ENCODE measurements around the gene EPC2. TPM values are rescaled to one million over a fixed set of nuclear protein-coding genes. Genes with fewer than 3 reads are reported as not detected.

The EPC2 gene
- polyA plus RNA-seq, 3 donors, result 1.4 to 19.2 (median 2.0) TPM

- no peaks in the 10 kb centered on the region for H3K36me3 ChIP-seq (replicated peaks in 1 of 2; ENCODE audit: control insufficient read depth in 1 of 2, insufficient read depth in 2 of 2, low read length in 2 of 2)
- no peaks in the 10 kb centered on the region for H3K79me2 ChIP-seq (ENCODE audit: insufficient read depth, low read length)
- intact Hi-C loops (cut with micrococcal nuclease), result no loop called here
- no peak for TF ChIP-seq CTCF (IDR thresholded peaks at IDR 0.05)
- H3K4me1 Mint-ChIP-seq, result no peaks in the 10 kb centered on the region
- H3K27me3 Mint-ChIP-seq (ENCODE audit: low read depth in 3 of 3), result peaks cover 3 to 4% (median 3%) of the 10 kb centered on the region in 3 donors
- H2AFZ ChIP-seq (ENCODE audit: insufficient read depth, low read depth, low read length, poor library complexity, severe bottlenecking), result no peak overlapping the region
- H4K20me1 ChIP-seq (ENCODE audit: insufficient read depth, low read length), result no peaks in the 10 kb centered on the region
- no peak overlapping the region for H3K9ac ChIP-seq (ENCODE audit: insufficient read depth, low read length, poor library complexity, severe bottlenecking)
- H3K27me3 ChIP-seq (ENCODE audit: control insufficient read depth in 2 of 2, insufficient read depth in 2 of 2, low read length in 2 of 2), result no peaks in the 10 kb centered on the region
- H3K4me2 ChIP-seq (replicated peaks; ENCODE audit: extremely low read depth, low read length, poor library complexity, severe bottlenecking), result no peak overlapping the region
- H3K27ac Mint-ChIP-seq, result no peak overlapping the region
- no peak overlapping the region for H3K4me3 Mint-ChIP-seq
- H3K9me3 ChIP-seq (replicated peaks in 1 of 2; ENCODE audit: control insufficient read depth in 1 of 2, insufficient read depth in 1 of 2, low read length in 2 of 2), result peaks cover 0 to 5% of the 10 kb centered on the region in 2 donors
- H3K4me3 ChIP-seq (replicated peaks in 1 of 3; ENCODE audit: low read depth in 2 of 3, low read length in 3 of 3), result no peak overlapping the region
- peaks cover 1 to 19% (median 12%) of the 10 kb centered on the region in 7 donors for H3K9me3 Mint-ChIP-seq
- no peaks in the 10 kb centered on the region for H3K36me3 Mint-ChIP-seq
- no peak for DNase-seq
- 100% methylated on average over 2 of the region's 10 CpGs for WGBS (ENCODE audit: insufficient coverage)
- H3K27ac ChIP-seq (ENCODE audit: low read depth in 1 of 2, low read length in 2 of 2), result no peak overlapping the region
- H3K4me1 ChIP-seq (ENCODE audit: control insufficient read depth in 1 of 2, insufficient read depth in 2 of 2, low read length in 2 of 2), result no peaks in the 10 kb centered on the region
Measured at GRCh38 chr2:148602885-148603561, 41.5 kb upstream of the EPC2 start.

GRCh38 chr2:148603562-148603920, 41.0 kb upstream of the EPC2 start:
- Mint-ChIP-seq H3K36me3 (no peaks in the 10 kb centered on the region), H3K4me1 (no peaks in the 10 kb centered on the region), H3K9me3 (peaks cover 1 to 19% (median 12%) of the 10 kb centered on the region in 7 donors), H3K4me3 (no peak overlapping the region), H3K27me3 (ENCODE audit: low read depth in 3 of 3) (peaks cover 0 to 4% (median 3%) of the 10 kb centered on the region in 3 donors), H3K27ac (no peak overlapping the region)
- intact Hi-C loops (cut with micrococcal nuclease), result no loop called here
- Histone ChIP-seq H3K27me3 (ENCODE audit: control insufficient read depth in 2 of 2, insufficient read depth in 2 of 2, low read length in 2 of 2) (no peaks in the 10 kb centered on the region), H3K36me3 (replicated peaks in 1 of 2; ENCODE audit: control insufficient read depth in 1 of 2, insufficient read depth in 2 of 2, low read length in 2 of 2) (no peaks in the 10 kb centered on the region), H2AFZ (ENCODE audit: insufficient read depth, low read depth, low read length, poor library complexity, severe bottlenecking) (no peak overlapping the region), H3K4me2 (replicated peaks; ENCODE audit: extremely low read depth, low read length, poor library complexity, severe bottlenecking) (no peak overlapping the region), H3K9ac (ENCODE audit: insufficient read depth, low read length, poor library complexity, severe bottlenecking) (no peak overlapping the region), H3K9me3 (replicated peaks in 1 of 2; ENCODE audit: control insufficient read depth in 1 of 2, insufficient read depth in 1 of 2, low read length in 2 of 2) (peaks cover 0 to 5% of the 10 kb centered on the region in 2 donors), H3K27ac (ENCODE audit: low read depth in 1 of 2, low read length in 2 of 2) (no peak overlapping the region), H3K79me2 (ENCODE audit: insufficient read depth, low read length) (no peaks in the 10 kb centered on the region), H3K4me3 (replicated peaks in 1 of 3; ENCODE audit: low read depth in 2 of 3, low read length in 3 of 3) (no peak overlapping the region), H4K20me1 (ENCODE audit: insufficient read depth, low read length) (no peaks in the 10 kb centered on the region), H3K4me1 (ENCODE audit: control insufficient read depth in 1 of 2, insufficient read depth in 2 of 2, low read length in 2 of 2) (no peaks in the 10 kb centered on the region)
- TF ChIP-seq CTCF (IDR thresholded peaks at IDR 0.05), result no peak
- DNase-seq, result no peak
- no CpG with 5 or more reads among the region's 3 CpGs for WGBS (ENCODE audit: insufficient coverage)
